GM12878 (cell line): ENCODE results near the gene CEP19. TPM values are rescaled to one million over a fixed set of nuclear protein-coding genes. Genes with fewer than 3 reads are reported as not detected.
A peak's percentile ranks its signal among the peaks of the same experiment; 100 is the strongest.

Experiments
- CEBPB ChIP-seq, 2 experiments: fragments of 150-350 bp in 1 of 2; IDR thresholded peaks; 2 replicates each; pipeline ENCODE4 v1.6.1; 2012 to 2014; ENCODE audit warnings: low read depth in 2 of 2, low read length in 2 of 2, borderline replicate concordance in 1 of 2, inconsistent platforms in 1 of 2
- FOXK2 ChIP-seq: fragments of 450-650 bp; IDR thresholded peaks from 2 replicates; pipeline ENCODE4 v1.6.1; 2017; ENCODE audit warnings: mild to moderate bottlenecking, moderate library complexity
- IKZF1 ChIP-seq: fragments of 450-650 bp; conservative IDR thresholded peaks from 2 replicates; pipeline ENCODE4 v1.6.1; 2017; ENCODE audit warnings: antibody characterized with exemption, mild to moderate bottlenecking
- IRF4 ChIP-seq: IDR thresholded peaks from 2 replicates; pipeline ENCODE4 v1.6.1; 2011; ENCODE audit warnings: low read depth, low read length
- NKRF ChIP-seq: fragments of 450-650 bp; conservative IDR thresholded peaks from 2 replicates; pipeline ENCODE4 v1.6.1; 2017; ENCODE audit warnings: mild to moderate bottlenecking, moderate library complexity
- NR2F1 ChIP-seq: fragments of 450-650 bp; conservative IDR thresholded peaks from 2 replicates; pipeline ENCODE4 v1.6.1; 2017; ENCODE audit warnings: mild to moderate bottlenecking
- NRF1 ChIP-seq: conservative IDR thresholded peaks from 2 replicates; pipeline ENCODE4 v1.6.1; 2011; ENCODE audit warnings: mild to moderate bottlenecking, low read depth, low read length, improper control_type of control experiment
- PKNOX1 ChIP-seq: fragments of 450-650 bp; IDR thresholded peaks from 2 replicates; pipeline ENCODE4 v1.6.1; 2016; ENCODE audit warnings: mild to moderate bottlenecking
- POLR2AphosphoS2 ChIP-seq: IDR thresholded peaks from 2 replicates; pipeline ENCODE4 v1.6.1; 2011; ENCODE audit warnings: low read depth, mild to moderate bottlenecking, low read length, improper control_type of control experiment, moderate library complexity
- REST ChIP-seq: IDR thresholded peaks from 2 replicates; pipeline ENCODE4 v1.6.1; 2012; ENCODE audit warnings: mild to moderate bottlenecking, low read depth, low read length
- SP1 ChIP-seq: IDR thresholded peaks from one replicate; pipeline ENCODE4 v1.6.1; 2011; ENCODE audit warnings: low read depth, low read length
- TAF1 ChIP-seq: IDR thresholded peaks from 2 replicates; pipeline ENCODE4 v1.6.1; 2011; ENCODE audit warnings: mild to moderate bottlenecking, low read depth, low read length, borderline replicate concordance
- ZBED1 ChIP-seq: IDR thresholded peaks from 2 replicates; pipeline ENCODE4 v1.6.1; 2016; ENCODE audit warnings: borderline replicate concordance
- polyA plus RNA-seq, 11 experiments: library from polyadenylated mRNA; depleted of rRNA in 4 of 11; unstranded in 6 of 11; stranded (reverse) in 5 of 11; fragments of >200 nt; fragmentation: Nextera tagmentation in 4 of 11; fragmentation: Illumina TruSeq in 1 of 11; extraction: Ambion mirVana in 4 of 11; extraction: Trizol in 1 of 11; gene quantifications; 1 replicate in 1 of 11; 2 replicates in 10 of 11; pipeline versions ENCODE4 v1.2.1 to v1.2.3, GENCODE V29; 2011 to 2016; ENCODE audit warnings: inconsistent platforms in 2 of 11, missing spikeins in 2 of 11, low read depth in 1 of 11
- total RNA-seq, 4 experiments: library from RNA; depleted of rRNA in 3 of 4; stranded (reverse); fragments of >200 nt in 3 of 4; fragmentation: Illumina TruSeq in 1 of 4; extraction: Trizol in 1 of 4; gene quantifications; 2 replicates each; pipeline versions ENCODE4 v1.2.1 to v1.2.3, GENCODE V29; 2013 to 2021

CEP19 gene
- total and polyA plus RNA-seq, 10 of the 15 experiments (the other 5 are each of a cell fraction or from before 2014, with no cell fraction given) = 1.9 to 5.9 (median 2.7) TPM

- TF ChIP-seq REST (no peak), IKZF1 (peak; percentile 92), IRF4 (peak; percentile 59; the same call in 1 of the 2 replicates), PKNOX1 (peak; percentile 48; the same call in 1 of the 2 replicates), FOXK2 (no peak), NRF1 (no peak), NR2F1 (peak; percentile 65; the same call in 1 of the 2 replicates), CEBPB (IDR thresholded peaks at IDR 0.05; ENCODE audit: borderline replicate concordance in 1 of 2, low read depth in 2 of 2, low read length in 2 of 2) (no peak), ZBED1 (no peak; the same call in 1 of the 2 replicates), SP1 (no peak), POLR2AphosphoS2 (no peak), NKRF (0 out of 2 replicates have a peak, but pooled peaks have one; percentile 49), TAF1 (no peak)
These were observed 27.3 kb downstream of the CEP19 start (continued) for GRCh38 chr3:196684548-196685407.
